ENCODE data around the gene CFAP45. TPM values are rescaled to one million over a fixed set of nuclear protein-coding genes. Genes with fewer than 3 reads are reported as not detected.

CFAP45 gene
- total RNA-seq, 1 experiment from 2014 or later = 0.40 TPM

DNA sequence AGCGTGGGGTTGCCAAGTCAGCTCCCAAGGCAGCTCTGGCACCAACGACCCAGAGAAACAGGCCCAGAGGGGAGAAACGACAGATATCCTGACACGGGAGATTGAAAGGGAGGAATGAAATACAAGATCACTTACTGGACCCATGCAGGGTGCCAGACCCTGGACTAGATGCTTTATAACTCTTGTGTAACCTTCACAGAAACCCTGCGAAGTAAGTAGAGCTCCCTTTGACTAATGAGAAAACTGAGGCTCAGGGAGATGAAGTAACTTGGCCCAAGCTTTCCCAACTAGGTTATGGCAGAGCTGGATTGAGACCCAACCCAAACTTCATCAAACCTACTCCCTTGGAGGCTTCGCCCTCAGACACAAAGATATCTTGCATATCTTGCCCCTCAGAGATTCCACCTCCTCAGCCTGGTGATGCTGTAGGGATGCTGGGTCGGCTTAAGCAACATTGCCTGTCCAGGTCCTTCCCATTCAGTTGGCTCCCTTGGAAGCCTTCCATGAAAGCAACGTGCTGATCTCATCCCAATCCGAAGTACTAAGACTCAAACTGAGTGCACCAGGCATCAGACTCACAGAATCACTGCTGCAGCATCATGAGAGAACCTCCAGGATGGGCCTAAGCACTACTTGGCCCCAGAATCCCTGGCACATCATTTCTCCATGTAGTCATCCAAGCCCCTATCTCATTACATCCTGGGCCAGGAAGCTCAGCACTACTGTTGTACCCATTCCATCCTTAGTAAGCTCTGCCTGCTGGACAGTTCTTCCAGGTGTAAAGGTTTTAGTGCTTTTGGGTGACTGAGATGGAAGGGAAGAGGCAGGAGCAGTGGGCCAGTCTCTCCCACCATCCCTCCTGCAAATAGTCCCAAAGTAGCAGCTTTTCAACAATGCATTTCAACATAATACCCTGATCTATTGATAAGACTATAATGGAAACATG lies 46.5 kb upstream of the CFAP45 start:
- peak overlapping the region; percentile 69 for H3K4me3 Mint-ChIP-seq (ENCODE audit: unreplicated experiment)
- DNase-seq (ENCODE audit: unreplicated experiment) = no peak
- ChIA-PET POLR2A (interaction anchor here (1.0 to 3.5 kb wide), 6 partner anchors 9 to 84 kb away, joined by 3 to 19 read pairs (median 8); partner anchors contain the start of gene SLAMF9), CTCF (interaction anchor here (0.6 to 52.4 kb wide), 22 partner anchors 9 to 301 kb away, joined by 3 to 1675 read pairs (median 4); partner anchors contain the start of gene TAGLN2)
- no peaks in the 10 kb centered on the region for H3K36me3 Mint-ChIP-seq (ENCODE audit: insufficient read depth, unreplicated experiment)
- H3K27me3 Mint-ChIP-seq (ENCODE audit: insufficient read depth, unreplicated experiment) = no peaks in the 10 kb centered on the region
- intact Hi-C loops (cut with micrococcal nuclease) = no loop called here
- no peak overlapping the region for H3K27ac Mint-ChIP-seq (ENCODE audit: low read depth, unreplicated experiment)
- H3K4me1 Mint-ChIP-seq (ENCODE audit: insufficient read depth, unreplicated experiment) = peaks cover 45% of the 10 kb centered on the region
- TF ChIP-seq, protein P1, sequence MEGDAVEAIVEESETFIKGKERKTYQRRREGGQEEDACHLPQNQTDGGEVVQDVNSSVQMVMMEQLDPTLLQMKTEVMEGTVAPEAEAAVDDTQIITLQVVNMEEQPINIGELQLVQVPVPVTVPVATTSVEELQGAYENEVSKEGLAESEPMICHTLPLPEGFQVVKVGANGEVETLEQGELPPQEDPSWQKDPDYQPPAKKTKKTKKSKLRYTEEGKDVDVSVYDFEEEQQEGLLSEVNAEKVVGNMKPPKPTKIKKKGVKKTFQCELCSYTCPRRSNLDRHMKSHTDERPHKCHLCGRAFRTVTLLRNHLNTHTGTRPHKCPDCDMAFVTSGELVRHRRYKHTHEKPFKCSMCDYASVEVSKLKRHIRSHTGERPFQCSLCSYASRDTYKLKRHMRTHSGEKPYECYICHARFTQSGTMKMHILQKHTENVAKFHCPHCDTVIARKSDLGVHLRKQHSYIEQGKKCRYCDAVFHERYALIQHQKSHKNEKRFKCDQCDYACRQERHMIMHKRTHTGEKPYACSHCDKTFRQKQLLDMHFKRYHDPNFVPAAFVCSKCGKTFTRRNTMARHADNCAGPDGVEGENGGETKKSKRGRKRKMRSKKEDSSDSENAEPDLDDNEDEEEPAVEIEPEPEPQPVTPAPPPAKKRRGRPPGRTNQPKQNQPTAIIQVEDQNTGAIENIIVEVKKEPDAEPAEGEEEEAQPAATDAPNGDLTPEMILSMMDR (IDR thresholded peaks at IDR 0.05; ENCODE audit: unreplicated experiment) = no peak
- no TSS peak for BruUV-seq (replicated peaks)
- no peaks in the 10 kb centered on the region for H3K9me3 Mint-ChIP-seq (ENCODE audit: unreplicated experiment)

DNA sequence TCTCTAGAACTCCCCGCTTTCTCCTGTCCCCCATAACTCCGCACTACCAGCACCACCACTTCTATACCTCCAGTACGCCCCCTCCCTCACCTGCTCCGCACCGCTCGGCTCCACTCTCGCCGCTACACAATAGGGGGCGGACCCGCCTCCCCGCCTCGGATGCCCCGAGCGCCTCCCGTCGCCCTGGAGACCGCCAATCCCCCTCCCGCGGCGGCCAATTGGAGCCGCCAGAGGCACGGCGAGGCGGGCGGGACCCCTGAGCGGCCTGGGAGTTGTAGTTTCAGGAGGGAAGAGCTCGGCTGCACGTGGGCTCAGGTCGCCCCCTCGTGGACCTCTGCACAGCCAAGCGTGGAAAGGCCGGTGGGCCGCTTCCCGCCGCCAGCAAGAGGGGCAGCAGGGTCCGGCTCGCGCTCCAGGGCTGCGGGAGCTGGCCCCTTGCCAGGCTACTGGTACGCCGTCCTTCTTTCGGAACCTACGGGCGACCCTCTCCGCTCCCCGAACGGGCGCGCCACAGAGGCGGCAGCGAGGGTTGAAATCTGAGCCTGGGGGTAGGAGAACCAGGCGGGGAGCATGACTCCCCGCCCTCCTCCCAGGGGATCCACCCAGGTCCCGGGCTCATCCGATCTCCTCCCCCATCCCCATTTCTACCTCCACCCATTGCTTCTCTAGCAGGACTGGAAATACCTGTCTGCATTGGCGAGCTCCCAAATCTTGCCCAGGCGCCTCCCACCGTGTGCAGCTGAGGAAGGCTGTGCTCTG lies 45.7 kb upstream of the CFAP45 start, which contains the start of gene IGSF9:
TSS of gene IGSF9 (minus strand) at position 131 of the 759 bp plus-strand sequence. CDS start 2,159 bp downstream, outside the sequence.
- TF ChIP-seq, protein P1 (IDR thresholded peaks at IDR 0.05; ENCODE audit: unreplicated experiment) = peak; percentile 37
- DNase-seq (ENCODE audit: unreplicated experiment) = peak; percentile 86
- no peak within 1 kb of the TSS for H3K27ac Mint-ChIP-seq (ENCODE audit: low read depth, unreplicated experiment)
- no peaks in the 10 kb centered on the region for H3K36me3 Mint-ChIP-seq (ENCODE audit: insufficient read depth, unreplicated experiment)
- BruUV-seq (replicated peaks) = no TSS peak
- intact Hi-C loops (cut with micrococcal nuclease) = no loop called here
- H3K4me1 Mint-ChIP-seq (ENCODE audit: insufficient read depth, unreplicated experiment) = peaks cover 45% of the 10 kb centered on the region
- ChIA-PET POLR2A (interaction anchor here (0.7 to 3.5 kb wide), 9 partner anchors 10 to 85 kb away, joined by 3 to 19 read pairs (median 4); partner anchors contain the start of gene SLAMF9), CTCF (interaction anchor here (0.6 to 52.4 kb wide), 22 partner anchors 10 to 302 kb away, joined by 3 to 1675 read pairs (median 4); partner anchors contain the start of gene TAGLN2)
- peak within 1 kb of the TSS; percentile 69 for H3K4me3 Mint-ChIP-seq (ENCODE audit: unreplicated experiment)
- no peaks in the 10 kb centered on the region for H3K27me3 Mint-ChIP-seq (ENCODE audit: insufficient read depth, unreplicated experiment)
- no peaks in the 10 kb centered on the region for H3K9me3 Mint-ChIP-seq (ENCODE audit: unreplicated experiment)

DNA sequence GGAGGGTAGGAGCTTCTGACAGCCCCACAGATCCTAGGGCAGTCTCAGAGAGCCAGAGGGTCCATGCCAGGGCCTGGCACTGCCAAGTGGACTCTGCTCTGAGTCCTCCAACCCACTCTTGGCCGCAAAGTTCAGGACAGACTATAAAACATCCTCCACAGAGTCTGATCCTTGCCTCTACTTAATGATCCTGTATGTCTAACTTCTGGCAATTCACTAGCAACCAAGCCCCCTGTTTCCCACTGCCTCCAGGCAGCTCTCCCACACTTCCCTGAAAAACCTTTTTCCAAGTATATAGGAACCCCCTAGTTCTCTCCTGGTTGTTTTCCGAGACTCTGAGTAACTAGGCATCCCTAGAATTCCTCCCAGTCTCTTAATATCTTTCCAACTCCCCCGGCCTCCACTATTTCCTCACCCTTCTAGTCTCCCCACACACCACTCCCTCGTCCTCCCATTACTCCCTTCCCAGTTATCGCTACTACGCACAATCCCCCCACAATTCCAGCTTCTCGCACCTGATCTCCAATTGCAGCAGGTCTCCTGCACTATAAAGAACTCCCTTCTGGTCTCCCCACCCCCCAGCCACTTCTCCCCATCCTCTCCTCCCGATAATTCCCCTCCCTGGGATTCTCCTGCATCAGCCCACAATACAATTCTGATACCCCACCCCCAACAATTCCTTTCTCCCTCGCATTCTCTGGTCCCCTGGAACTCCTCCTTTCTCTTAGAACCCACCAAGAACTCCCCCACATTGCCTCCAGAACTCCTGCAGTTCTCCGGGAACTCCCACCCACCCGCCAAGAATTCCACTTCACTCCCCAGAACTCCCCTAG lies 44.9 kb upstream of the CFAP45 start:
- Mint-ChIP-seq H3K27me3 (ENCODE audit: insufficient read depth, unreplicated experiment) (no peaks in the 10 kb centered on the region), H3K9me3 (ENCODE audit: unreplicated experiment) (no peaks in the 10 kb centered on the region), H3K36me3 (ENCODE audit: insufficient read depth, unreplicated experiment) (no peaks in the 10 kb centered on the region), H3K4me3 (ENCODE audit: unreplicated experiment) (peak overlapping the region; percentile 69), H3K4me1 (ENCODE audit: insufficient read depth, unreplicated experiment) (peaks cover 41% of the 10 kb centered on the region), H3K27ac (ENCODE audit: low read depth, unreplicated experiment) (no peak overlapping the region)
- ChIA-PET CTCF (interaction anchor here (0.6 to 52.4 kb wide), 10 partner anchors 10 to 134 kb away, joined by 3 to 1675 read pairs (median 6); no protein-coding TSS in a partner anchor), POLR2A (interaction anchor here (0.6 to 3.5 kb wide), 7 partner anchors 10 to 312 kb away, joined by 3 to 19 read pairs (median 5); partner anchors contain the start of genes SLAMF9 and TAGLN2)
- TF ChIP-seq, protein P1 (IDR thresholded peaks at IDR 0.05; ENCODE audit: unreplicated experiment) = no peak
- no peak for DNase-seq (ENCODE audit: unreplicated experiment)
- intact Hi-C loops (cut with micrococcal nuclease) = no loop called here
- no TSS peak for BruUV-seq (replicated peaks)

Measured in MCF 10A (cell line).